Stimulated activated CD4-positive, alpha-beta T cell treated with anti-CD3 and anti-CD28 coated beads, Interleukin-1b, Interleukin-23, amount 100 ng/mL, for 4 hours (primary cell): ENCODE data around the gene CCDC148.

Source experiments
- DNase-seq, 2 donors: peaks; one replicate each; pipeline ENCODE4 v3.0.0-alpha.2; 2020; ENCODE audit warnings: low read depth in 2 of 2

CCDC148 gene

DNA sequence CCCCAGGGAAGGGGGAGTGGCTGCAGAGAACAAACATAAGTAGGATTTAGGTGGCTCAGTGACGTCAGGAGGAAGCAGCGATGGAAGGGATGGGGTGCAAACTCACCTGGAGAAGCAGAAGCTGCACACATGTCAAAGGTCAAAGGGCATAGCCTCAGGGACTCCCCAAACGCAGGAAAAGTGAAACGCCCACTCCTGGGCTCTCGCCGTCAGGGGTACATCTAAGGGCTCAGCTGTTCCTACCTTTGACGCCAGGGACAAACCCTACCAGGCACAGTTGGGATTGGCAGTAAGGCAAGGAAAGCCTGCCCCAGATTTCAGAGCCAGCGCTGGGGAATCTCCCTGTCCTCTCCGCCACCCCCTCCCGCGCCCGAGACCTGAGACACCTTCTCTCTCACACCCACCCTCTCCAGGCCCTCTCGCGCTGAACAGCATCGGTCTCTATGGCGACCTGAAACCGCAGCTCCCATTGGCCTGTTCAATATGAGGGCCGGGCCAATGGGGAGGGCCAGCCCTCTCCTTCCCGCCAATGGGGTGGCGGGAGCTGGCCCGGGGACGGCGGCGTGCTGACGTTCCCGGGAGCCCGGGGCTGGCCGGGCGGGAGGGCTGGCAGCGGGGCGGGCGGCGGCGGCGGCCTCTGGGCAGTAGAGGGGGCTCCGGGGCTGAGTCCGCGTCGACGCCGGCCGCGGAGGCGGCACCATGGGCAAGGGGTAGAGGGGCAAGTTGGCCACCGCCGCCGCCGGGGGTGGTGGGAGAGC is at the start of gene CCDC148, which contains the start of gene PKP4:
TSS of gene CCDC148 (minus strand) at position 445 of the 758 bp plus-strand sequence. CDS start at position 131, 314 bp downstream.
TSS of gene PKP4 (plus strand) at position 644 of the 758 bp plus-strand sequence. CDS start 76,233 bp downstream, outside the sequence.
- peak; percentile 78 to 83 for DNase-seq

DNA sequence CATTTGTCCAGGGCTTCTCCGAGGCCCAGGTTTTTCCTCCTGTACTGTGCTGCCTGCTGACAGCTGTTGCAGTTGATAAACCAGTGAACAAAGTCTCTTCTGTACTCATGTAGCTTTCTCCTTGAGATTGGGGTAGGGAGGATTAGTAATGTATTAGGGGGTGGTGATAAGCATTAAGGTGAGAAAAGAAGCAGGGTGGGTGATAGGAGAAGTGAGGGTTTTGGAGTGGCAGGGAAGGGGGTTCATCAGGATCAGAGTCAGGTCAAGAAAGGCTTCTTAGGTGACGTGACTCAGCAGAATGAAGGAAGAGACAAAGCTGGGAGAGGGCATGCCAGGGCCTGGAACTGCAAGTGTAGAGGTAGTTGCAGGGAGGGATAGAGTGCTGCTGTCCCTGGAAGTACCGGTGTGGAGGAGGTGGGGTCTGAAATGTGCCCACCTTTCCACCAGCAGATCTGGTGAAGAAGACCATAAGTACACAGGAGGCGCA is 48.9 kb upstream of the CCDC148 start:
- DNase-seq, result no peak

DNA sequence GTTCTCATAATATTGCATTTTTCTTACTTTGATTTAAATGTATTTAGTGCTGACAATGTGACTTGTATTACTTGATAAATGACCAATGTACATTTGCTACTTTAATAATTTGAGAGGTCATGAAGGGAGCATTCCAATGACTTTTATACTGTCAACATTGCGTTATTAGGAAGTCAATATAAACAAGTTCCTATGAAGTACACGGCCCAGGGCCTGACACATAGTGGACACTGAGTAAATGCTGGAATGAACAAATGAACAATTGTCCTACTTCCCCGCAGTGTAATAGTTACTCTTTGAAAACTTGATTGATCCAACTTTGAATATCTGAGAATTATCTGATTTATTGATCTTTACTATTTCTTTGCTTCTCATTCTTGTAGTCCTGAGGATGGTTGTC is 47.5 kb upstream of the CCDC148 start:
- no peak for DNase-seq

- no peak for DNase-seq
Observed at GRCh38 chr2:158502974-158503373, 46.4 kb upstream of the CCDC148 start.

GRCh38 chr2:158501301-158501700 is 44.7 kb upstream of the CCDC148 start:
- no peak for DNase-seq

DNA sequence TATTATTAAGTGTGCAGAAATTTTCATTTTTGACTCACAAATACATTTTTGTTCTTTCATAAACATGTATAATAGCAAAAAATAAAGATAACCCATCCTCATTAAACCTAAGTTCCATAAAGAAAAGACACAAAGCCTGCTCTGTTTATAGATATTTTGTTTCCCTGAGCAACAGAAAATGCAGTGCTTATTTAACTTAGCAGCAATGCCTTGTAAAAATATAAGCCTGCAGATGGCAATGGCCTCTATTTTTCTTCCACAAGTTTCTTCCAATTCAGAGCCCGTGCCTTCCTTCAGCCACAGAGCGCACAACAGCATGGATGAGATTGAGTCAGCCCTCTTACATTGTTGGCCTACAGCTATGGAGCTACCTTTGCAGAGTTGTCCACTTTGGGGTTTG is 43.8 kb upstream of the CCDC148 start:
- no peak for DNase-seq

DNA sequence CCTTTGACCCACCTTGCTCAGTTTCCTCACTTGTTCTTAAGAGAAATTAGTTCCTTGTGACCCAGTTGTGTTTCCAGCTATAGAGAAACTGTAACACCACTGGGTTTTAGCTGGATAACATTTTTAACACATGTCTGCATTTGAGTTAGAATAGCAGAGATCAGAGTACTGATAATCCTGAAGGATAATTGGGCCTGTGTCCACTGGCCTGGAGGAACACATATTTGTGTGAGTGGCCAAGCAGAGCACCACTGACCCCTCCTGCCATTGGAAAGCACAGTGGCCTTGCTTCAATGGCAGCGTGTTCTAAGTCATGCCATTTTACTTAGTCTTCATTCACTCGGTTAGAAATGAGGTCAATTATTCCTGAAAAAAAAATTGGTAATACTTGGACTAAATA is 42.8 kb upstream of the CCDC148 start:
- DNase-seq, result no peak

GRCh38 chr2:158498749-158499136 is 42.2 kb upstream of the CCDC148 start:
- DNase-seq, result no peak

GRCh38 chr2:158498043-158498748 is 41.6 kb upstream of the CCDC148 start:
- DNase-seq, result no peak

DNA sequence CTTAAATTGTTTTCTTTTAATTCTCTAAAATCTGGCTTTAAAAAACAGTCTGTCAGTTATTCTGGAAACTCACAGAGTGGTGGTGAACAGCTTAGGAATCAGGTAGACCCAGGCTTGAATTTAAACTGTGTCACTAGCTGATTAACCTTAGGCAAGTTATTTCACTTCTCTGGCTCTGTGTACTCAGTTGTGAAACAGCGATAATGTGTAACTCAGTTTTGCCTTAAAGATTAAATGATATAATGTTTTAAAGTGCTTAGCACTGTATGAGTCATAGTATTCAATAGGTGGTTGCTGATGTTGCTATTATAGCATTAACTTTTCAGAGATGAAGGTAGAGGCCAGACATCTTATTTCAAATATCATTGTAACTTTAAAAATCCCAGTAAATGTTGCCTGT is 40.9 kb upstream of the CCDC148 start:
- no peak for DNase-seq

GRCh38 chr2:158496986-158497385 is 40.4 kb upstream of the CCDC148 start:
- no peak for DNase-seq

GRCh38 chr2:158495175-158495574 is 38.6 kb upstream of the CCDC148 start:
- no peak for DNase-seq

GRCh38 chr2:158493458-158493857 is 36.9 kb upstream of the CCDC148 start:
- DNase-seq, result no peak

GRCh38 chr2:158491072-158491471 is 34.5 kb upstream of the CCDC148 start:
- DNase-seq, result no peak

- DNase-seq, result no peak
Observed at GRCh38 chr2:158489366-158490112, 33.0 kb upstream of the CCDC148 start.

DNA sequence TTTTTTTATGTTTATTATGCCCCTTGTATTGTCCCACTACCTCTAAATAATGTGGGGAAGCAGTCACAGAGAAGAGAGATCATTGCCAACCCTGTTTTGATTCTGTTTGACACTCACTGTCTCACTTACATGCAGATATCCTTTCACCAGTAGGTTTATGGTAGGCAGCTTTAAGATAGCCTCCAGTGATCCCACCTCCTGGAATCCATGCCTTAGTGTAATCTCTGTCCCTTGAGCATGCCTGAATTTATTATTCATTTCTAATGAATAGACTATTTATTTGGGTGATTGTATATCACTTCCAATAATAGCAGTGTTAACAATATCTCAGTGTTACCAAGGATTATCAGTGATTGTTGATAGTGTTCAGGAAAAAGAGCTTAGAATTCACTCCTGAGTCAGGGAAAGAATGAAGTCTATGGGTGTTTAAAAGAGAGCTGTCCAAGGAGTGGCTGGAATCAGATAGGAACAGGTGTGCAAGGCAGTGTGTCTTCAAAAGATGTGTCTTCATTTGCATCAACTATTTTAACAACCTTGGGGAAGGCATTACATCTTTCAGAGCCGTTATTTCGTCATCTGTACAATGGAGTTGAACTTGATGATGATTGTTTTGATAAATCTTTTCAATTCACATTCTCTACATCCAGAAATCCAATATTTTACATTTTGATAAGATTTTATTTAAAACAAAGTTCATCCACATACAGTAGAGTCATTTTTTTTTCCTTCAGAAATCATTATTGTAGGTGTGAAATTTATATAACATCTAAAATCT is 32.1 kb upstream of the CCDC148 start:
- no peak for DNase-seq

GRCh38 chr2:158487419-158487818 is 30.9 kb upstream of the CCDC148 start:
- no peak for DNase-seq

DNA sequence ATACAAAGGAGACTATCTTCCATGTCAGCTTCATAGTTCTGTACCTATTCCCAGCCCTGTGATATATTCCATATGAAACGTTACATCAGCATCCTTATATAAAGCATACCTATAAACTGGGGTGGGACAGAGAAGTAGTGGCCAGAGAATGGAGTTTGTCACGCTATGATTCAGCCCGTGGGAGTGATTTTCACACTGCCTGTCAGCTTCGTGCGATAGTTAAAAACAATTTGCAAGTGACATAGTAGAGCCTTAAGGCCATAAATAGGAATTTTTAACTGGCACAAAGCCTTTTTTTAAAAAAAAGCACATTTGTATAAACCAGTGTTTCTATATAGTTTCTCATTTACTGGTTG is 30.4 kb upstream of the CCDC148 start:
- no peak for DNase-seq

GRCh38 chr2:158486150-158486969 is 29.8 kb upstream of the CCDC148 start:
- DNase-seq, result no peak

GRCh38 chr2:158484892-158485556 is 28.5 kb upstream of the CCDC148 start:
- no peak for DNase-seq
